HG03558 (cell line): ENCODE data around the gene ALAS2.
"Not testable (repeated sequence)": the region's sequence is repeated elsewhere in the genome, so short reads cannot be mapped to it uniquely, and the experiment has no call there.

ENCODE experiments used
- ATAC-seq: cut with Tn5 transposase; IDR thresholded peaks from one replicate; pipeline ENCODE4 v1.9.1; 2021; ENCODE audit warnings: moderate number of reproducible peaks; ENCODE audit not compliant: unreplicated experiment; ENCODE audit errors: extremely low read depth

The ALAS2 gene

DNA sequence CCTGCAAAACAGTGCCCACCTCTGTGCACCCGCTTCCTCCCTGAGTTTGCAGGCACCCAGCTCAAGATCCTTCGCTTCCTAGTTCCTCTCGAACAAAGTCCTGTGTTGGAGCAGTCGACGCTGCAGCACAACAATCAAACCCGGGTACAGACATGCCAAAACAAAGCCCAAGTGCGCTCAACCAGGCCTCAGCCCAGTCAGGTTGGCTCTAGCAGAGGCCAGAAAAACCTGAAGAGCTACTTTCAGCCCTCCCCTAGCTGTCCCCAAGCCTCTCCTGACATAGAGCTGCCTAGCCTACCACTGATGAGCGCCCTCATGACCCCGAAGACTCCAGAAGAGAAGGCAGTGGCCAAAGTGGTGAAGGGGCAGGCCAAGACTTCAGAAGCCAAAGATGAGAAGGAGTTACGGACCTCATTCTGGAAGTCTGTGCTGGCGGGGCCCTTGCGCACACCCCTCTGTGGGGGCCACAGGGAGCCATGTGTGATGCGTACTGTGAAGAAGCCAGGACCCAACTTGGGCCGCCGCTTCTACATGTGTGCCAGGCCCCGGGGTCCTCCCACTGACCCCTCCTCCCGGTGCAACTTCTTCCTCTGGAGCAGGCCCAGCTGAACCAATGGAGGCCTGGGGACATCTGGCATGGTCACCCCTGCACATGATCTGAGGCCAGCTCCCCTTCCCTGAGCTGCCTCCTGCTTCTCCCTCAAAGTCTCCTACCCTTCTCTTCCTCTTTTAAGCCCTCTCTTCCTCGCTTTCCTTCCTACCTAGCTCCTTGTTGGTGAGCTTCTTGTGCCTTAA is 23.8 kb downstream of the ALAS2 start:
- ATAC-seq = no peak

DNA sequence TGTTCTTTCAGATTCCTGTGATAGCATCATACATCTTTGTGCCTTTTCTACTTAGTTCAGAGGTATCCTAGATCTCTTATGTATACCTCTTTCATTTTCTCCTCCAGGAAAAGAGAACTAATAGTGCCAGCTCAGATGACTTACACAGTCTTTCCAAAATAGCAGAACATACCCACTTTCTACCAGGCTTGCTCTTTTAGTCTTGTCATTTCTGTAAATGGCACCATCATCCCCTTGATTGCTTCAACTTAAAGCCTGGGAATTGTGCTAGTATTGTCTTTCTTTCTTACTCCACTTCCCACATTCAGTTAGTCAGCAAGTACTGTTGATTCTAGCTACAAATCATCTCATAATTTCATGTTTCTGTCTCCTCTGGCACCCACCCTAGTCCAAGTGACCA is 25.5 kb downstream of the ALAS2 start:
- ATAC-seq = no peak

DNA sequence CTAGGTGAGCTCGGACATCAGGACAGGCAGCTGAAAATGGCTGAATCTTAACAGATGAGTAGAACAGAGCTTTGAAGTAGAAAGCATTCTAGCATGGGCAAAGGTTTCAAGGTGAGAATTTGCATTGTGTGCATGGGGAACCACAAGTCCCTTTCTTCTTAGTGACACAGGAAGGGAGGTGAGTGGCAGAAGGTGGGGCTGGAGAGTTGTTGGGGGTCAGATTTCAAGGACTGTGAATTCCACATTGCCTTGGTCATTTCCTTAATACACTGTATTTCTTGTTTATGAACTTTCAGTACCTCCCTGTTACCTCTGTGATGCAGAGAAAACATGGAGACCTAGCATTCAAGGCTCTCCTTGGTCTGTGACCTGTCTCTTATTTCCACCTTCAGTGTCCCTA is 26.5 kb downstream of the ALAS2 start:
- no peak for ATAC-seq

DNA sequence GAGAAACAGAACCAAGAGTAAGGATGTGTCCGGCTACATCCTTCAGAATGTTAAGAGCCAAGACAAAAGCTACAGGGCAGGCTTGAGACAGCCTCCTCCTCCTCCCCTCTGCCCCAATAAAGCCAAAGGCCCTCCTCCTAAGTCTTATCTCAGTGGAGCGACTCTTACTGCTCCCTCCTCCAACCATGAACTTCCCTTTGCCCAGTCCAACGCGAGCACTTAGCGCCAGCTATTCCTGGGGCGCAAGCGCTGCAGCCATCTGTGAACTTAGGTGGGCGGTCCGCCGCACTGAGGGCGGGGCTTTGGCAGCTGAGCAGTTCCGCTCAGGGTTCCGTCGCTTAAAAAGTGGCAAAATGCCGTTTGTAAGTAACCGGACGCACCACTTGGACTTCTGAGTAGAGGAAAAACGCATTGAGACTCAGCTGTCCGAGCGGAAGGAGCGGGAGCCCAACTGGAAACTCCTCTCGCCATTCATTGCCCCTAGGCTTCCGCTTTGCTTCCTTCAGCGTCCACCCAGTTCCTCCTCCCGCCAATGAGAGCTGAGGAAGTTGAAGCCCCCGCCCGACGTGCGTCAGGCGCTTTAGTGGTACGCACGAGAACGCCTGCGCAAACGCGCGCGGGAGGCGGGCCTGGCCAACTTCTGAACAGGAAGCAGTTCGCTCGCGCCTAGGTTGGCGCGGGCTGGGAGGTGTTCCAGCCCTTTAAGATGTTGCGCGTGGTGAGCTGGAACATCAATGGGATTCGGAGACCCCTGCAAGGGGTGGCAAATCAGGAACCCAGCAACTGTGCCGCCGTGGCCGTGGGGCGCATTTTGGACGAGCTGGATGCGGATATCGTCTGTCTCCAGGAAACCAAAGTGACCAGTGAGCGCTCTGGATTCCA is 30.8 kb downstream of the ALAS2 start, which contains the start of gene APEX2:
Gene APEX2 (plus strand): TSS at position 647 of the 882 bp plus-strand sequence. CDS start 60 bp downstream, at position 707.
- ATAC-seq = peak; percentile 80

DNA sequence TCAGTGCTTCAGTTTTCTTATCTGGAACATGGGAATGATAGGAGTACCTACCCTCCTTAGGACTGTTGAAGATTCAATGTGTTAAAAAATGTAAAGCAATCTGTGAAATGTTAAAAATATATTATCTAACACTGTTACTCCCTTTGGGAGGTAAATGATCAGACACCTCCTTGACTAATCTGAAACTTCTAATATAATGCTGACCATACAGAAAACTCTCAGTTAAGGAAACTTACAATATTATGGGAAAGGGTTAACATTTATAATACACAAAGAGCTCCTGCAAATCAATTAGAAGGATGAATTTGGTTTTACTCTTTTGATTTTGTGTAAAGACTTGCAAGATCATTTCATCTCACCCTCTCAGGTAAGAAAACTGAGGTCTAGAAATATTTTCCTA is 35.2 kb downstream of the ALAS2 start:
- ATAC-seq = no peak

DNA sequence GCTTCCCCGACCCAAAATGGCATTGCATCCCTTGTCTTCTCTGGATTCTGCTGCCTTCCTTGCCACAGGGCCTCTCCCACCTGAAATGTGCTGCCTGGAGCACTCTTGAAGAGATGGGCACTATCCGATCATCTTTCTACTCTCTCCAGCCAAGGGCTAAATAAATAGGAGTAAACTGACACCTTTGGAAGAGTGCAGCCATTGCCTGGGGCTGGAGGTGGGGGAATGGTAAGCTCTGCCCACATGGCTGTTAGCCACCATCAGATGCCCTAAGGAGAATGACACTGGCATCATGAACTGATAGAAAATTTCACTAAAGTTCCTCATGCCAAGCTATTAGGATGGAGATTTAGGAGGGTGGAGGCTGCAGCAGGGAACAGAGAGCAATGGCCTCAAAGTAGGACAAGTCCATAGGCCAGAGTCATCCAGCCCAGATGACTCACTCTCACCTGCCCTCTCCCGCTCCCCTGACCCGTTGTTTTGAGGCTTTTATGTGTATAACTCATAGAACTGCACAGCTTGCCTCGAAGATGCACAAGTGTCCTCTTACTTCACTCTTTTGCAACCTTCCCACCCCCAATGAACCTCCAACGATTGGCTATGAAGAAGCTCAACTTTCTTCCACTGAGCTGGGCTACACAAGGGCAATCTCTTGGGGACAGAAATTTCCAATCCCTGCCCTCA is 36.0 kb downstream of the ALAS2 start:
- no peak for ATAC-seq

DNA sequence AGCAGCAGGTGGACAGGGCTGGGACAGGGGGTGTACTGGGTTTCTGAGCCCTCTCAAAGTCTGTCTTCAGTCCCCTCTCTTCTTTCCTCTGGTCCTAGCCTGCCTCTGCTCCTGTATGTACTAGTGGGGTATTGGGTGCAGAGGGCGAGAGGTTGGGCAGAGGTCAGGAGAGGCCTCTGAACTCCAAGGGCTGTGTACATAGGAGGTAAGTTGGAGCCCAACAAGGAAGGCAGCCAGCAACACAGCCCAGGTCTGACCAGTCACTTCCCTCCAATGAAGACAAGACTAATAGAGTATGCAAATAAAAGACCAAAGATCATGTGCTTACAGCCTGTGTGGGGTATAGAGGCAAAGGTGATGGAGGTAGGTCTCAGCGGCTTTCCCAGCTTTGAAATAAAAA is 36.7 kb downstream of the ALAS2 start, which contains the start of gene PFKFB1:
Gene PFKFB1 (minus strand): TSS at position 90 of the 400 bp plus-strand sequence. CDS start 181 bp downstream, outside the sequence.
- no peak for ATAC-seq

DNA sequence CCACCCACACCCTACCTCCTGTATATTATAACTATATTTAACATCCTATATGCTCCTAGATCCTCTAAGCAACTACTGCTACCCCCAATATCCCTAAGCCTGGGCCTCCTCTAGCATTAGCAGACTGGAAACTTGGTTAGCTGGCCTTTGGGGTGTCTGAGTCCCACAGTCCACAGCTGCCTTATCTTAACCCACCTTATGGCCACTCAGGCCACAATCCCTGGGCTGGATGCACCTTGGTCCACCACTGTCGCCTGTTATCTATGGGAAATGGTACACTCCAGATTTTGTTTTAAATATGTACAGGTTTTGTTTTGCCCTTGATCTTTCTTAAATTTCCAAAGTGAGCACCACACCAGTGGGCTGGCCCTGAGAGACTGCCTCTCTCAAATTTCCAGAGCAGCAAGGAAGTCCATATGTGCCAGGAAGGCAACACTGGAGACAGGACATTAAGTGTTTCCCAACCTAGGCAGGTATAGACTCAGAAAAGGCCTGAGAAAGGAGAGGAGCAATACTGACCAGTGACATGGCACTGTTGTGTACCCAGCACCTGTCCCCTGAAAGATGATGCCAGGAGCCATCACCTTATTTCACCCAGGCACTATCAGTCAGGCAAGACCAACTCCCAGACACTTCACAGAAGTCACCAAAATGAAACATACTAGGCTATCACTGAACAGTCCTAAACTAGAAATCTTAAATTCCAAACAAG is 37.7 kb downstream of the ALAS2 start:
- no peak for ATAC-seq

DNA sequence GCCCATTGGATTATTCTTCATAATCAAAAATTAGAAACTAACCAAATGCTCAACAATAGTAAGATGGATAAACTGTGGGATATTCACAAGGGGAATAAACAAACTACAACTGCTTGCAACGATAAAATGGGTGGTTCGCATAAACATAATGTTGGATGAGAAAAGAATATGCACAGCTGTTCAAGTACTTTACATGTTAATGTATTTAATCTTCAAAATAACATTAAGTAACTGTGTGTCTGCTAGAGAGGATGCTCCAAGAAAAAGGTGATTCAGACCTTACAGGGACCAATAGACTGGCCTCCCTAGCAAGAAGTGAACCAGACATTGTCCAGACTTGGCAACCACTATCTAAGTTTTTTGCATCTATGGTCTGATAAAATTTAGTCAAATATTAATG is 39.1 kb downstream of the ALAS2 start:
- no peak for ATAC-seq

DNA sequence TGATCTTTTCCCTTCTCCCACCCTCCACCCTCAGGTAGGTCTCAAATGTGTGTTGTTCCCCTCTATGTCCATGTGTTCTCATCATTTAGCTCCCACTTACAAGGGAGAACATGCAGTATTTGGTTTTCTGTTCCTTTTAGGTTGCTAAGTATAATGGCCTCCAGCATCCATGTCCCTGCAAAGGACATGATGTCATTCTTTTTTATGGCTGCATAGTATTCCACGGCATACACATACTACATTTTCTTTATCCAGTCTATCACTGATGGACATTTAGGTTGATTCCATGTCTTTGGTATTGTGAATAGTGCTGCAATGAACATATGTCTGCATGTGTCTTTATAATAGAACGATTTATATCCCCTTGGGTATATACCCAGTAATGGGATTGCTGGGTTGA is 47.5 kb downstream of the ALAS2 start:
- ATAC-seq = not testable (repeated sequence)

DNA sequence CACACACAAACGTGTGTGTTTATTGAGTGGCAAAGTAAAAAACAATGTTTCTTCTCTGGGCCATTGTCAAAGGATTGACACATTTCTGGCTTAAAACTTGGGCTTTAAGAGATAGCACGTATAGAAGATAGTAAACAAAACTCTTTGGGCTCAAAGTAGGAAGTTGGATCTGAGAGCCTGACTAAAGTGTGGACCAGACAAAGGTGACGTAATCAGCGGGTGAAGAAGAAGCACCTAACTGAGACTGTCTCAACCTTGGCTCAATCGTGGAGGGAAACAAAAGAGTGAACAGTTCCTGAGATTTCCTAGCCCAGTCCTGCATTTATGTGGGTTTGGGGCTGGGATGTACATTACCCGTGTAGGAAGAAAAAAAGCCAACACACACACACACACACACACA is 50.4 kb downstream of the ALAS2 start:
- no peak for ATAC-seq

DNA sequence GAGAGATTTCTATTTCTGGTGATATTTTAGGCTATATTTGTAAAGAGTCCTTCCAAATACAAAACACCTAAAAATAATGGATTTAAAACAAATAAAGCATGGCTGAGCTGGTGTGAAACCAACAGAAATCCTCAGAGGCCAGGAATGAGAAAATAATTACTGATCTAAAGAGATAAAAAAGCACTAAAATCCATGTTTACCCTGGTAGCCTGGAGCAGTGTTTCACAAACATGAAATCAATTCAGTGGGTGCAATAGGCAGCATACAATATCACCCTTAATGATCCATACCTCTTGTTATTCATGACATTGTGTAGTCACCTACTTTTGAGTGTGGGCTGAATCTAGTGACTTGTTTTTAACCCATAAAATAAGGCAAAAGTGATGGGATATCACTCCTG is 51.3 kb downstream of the ALAS2 start:
- ATAC-seq = no peak

DNA sequence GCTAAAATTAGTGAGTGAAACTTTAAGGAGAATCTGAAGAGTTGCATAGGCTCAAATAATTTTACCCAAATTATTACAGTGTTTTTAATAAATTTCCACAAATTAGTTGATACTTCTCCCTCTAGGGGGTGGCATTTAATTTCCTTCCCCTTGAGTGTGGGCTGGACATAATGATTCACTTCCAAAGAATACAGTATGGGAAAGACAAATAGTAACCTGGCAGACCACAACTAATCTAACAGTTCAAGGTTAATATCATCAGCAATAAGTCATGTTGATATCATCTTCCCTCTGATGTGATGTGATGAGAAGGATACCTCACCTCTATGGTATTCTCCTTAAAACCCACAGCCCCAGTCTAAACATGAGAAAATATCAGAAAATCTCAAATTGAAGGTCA is 52.3 kb downstream of the ALAS2 start:
- no peak for ATAC-seq

DNA sequence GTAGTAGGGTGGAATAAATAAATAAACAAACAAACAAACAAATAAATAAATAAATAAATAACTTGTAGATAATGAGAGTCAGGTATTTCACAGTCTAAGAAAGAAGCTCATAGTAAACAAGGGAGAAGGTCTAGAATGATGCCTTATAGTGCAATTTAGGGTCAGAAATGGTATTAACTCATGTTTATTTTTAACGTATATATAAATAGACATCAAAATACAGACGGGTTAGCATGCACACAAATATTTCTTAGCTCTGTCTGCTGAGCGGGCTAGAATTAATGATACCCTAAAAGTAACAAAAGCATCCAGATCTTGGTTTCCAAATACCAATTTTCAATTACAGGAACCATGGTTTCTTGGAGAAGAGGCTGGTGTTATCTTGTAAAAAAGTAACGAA is 53.4 kb downstream of the ALAS2 start:
- no peak for ATAC-seq

DNA sequence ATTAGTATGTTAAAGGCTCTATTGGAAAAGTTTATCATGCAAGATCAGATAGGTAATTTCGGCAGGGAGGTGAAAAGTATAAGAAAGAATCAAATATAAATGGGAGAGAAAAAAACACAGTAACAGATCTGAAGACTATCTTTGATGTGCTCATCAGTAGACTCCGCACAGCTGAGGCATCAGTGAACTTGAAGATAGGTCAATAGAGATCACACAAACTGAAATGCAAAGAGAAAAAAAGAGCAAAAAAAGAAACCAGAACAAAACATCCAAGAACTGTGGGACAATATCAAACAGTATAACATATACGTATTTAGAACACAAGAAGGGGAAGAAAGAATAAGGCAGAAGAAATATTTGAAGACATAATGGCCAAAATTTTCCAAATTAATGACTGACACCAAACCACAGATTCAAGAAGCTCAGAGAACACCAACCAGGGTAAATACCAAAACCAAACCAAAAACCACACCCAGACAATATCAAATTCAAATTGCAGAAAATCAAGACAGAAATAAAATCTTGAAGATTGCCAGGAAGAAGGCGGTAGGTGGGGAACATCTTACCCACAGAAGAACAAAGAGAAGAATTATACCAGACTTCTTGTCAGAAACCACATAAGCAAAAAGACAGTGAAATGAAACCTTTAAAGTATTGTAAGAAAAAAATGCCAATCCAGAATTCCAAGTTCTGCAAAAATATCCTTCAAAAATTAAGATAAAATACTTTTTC is 65.8 kb downstream of the ALAS2 start:
- no peak for ATAC-seq

DNA sequence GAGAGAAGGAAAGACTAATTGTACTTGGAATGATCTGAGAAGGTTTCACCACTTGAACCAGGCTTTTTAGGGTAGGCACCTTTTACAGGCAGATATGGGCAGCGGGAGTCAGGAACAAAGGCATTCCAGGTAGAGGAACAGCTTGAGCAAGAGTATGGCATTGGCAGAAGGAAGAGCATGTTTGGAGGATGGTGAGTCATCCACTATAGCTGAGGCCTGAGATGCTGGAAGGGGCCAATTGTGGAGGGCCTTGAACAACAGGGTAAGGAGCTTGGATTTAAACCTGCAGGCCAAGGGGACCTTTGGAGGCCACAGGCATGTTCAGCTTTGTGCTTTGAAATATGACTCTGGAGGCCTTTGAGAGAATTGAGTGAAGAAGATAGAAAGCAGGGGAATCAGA is 69.0 kb downstream of the ALAS2 start:
- no peak for ATAC-seq
